PFSK-1 (cell line): ENCODE data around the gene B3GNT3. TPM values are rescaled to one million over a fixed set of nuclear protein-coding genes. Genes with fewer than 3 reads are reported as not detected.

Experiments used
- FOXP2 ChIP-seq: optimal IDR thresholded peaks from 2 replicates; pipeline ENCODE3; 2011; ENCODE audit warnings: borderline replicate concordance, control low read depth, inconsistent platforms; ENCODE audit not compliant: insufficient read depth; ENCODE audit errors: extremely low read length, extremely low read depth
- POLR2AphosphoS5 ChIP-seq: IDR thresholded peaks from 2 replicates; pipeline ENCODE4 v1.6.1; 2012; ENCODE audit warnings: low read depth, mild to moderate bottlenecking, control low read depth, low read length, moderate library complexity
- REST ChIP-seq, 2 experiments: IDR thresholded peaks; 2 replicates each; pipeline versions ENCODE4 v1.6.1 to v1.8.0; 2011 to 2012; ENCODE audit warnings: low read depth in 2 of 2, low read length in 2 of 2, control low read depth in 1 of 2, inconsistent platforms in 1 of 2, mild to moderate bottlenecking in 1 of 2, moderate library complexity in 1 of 2; ENCODE audit not compliant: insufficient read depth in 1 of 2
- SIN3A ChIP-seq: IDR thresholded peaks from 2 replicates; pipeline ENCODE4 v1.6.1; 2012; ENCODE audit warnings: mild to moderate bottlenecking, low read length, moderate library complexity, borderline replicate concordance; ENCODE audit not compliant: insufficient read depth
- TAF1 ChIP-seq: IDR thresholded peaks from 2 replicates; pipeline ENCODE4 v1.6.1; 2012; ENCODE audit warnings: low read length, control low read depth, borderline replicate concordance; ENCODE audit not compliant: insufficient read depth
- polyA plus RNA-seq: library from polyadenylated mRNA; unstranded; fragments of >200 nt; gene quantifications from one replicate; pipeline ENCODE4 v1.2.1, GENCODE V29; 2012; ENCODE audit warnings: low read depth, missing spikeins; ENCODE audit not compliant: insufficient read length

B3GNT3 gene
- 1.4 TPM for polyA plus RNA-seq

- no peak for TF ChIP-seq TAF1
- TF ChIP-seq POLR2AphosphoS5, result peak; percentile 39; the same call in 1 of the 2 replicates
- no peak for TF ChIP-seq REST (IDR thresholded peaks at IDR 0.05; ENCODE audit: insufficient read depth in 1 of 2, low read depth in 2 of 2, low read length in 2 of 2)
- TF ChIP-seq FOXP2, result peak; percentile 76
- no peak for TF ChIP-seq SIN3A
Measured at GRCh38 chr19:17794731-17795494, at the start of gene B3GNT3. B3GNT3 (plus strand) TSS chr19:17795138; CDS start chr19:17807808, 12,670 bp downstream.

GRCh38 chr19:17747205-17748098 is 47.5 kb upstream of the B3GNT3 start:
- TF ChIP-seq POLR2AphosphoS5 (no peak), SIN3A (no peak), TAF1 (no peak), REST (IDR thresholded peaks at IDR 0.05; ENCODE audit: insufficient read depth in 1 of 2, low read depth in 2 of 2, low read length in 2 of 2) (no peak), FOXP2 (no peak)

GRCh38 chr19:17748884-17749638 is 45.9 kb upstream of the B3GNT3 start:
- no peak for TF ChIP-seq FOXP2
- no peak for TF ChIP-seq POLR2AphosphoS5
- TF ChIP-seq TAF1, result no peak
- no peak for TF ChIP-seq REST (IDR thresholded peaks at IDR 0.05; ENCODE audit: insufficient read depth in 1 of 2, low read depth in 2 of 2, low read length in 2 of 2)
- no peak for TF ChIP-seq SIN3A

GRCh38 chr19:17749912-17750317 is 45.0 kb upstream of the B3GNT3 start:
- TF ChIP-seq FOXP2 (no peak), REST (IDR thresholded peaks at IDR 0.05; ENCODE audit: insufficient read depth in 1 of 2, low read depth in 2 of 2, low read length in 2 of 2) (no peak), TAF1 (no peak), SIN3A (no peak), POLR2AphosphoS5 (no peak)
